Activated CD4-positive, alpha-beta T cell treated with anti-CD3 and anti-CD28 coated beads, Interleukin-2, amount 10 ng/mL, durations not matched to agents 7 days and 5 days (primary cell): ENCODE data around the gene PINK1. TPM values are rescaled to one million over a fixed set of nuclear protein-coding genes. Genes with fewer than 3 reads are reported as not detected.

Source experiments
- CTCF ChIA-PET: fragments of 350-600 bp; sonication (Branson Sonifier 250); formaldehyde crosslinking; loops from one replicate; lab custom pipeline; 2021; ENCODE audit warnings: antibody characterized with exemption; lab: Charles Lee
- POLR2A ChIA-PET: fragments of 350-600 bp; sonication (Branson Sonifier 250); formaldehyde crosslinking; loops from one replicate; lab custom pipeline; 2021; ENCODE audit warnings: antibody characterized with exemption; lab: Charles Lee
- DNase-seq: peaks from one replicate; pipeline ENCODE4 v3.0.0-alpha.2; 2020
- H3K27ac Mint-ChIP-seq: one replicate; pipeline ENCODE4 v1.8.0; 2021; ENCODE audit warnings: mild to moderate bottlenecking, moderate library complexity, mixed read lengths
- H3K27me3 Mint-ChIP-seq: one replicate; pipeline ENCODE4 v1.8.0; 2021; ENCODE audit warnings: mixed read lengths
- H3K36me3 Mint-ChIP-seq: one replicate; pipeline ENCODE4 v1.8.0; 2021; ENCODE audit warnings: low read depth, mixed read lengths
- H3K4me1 Mint-ChIP-seq: one replicate; pipeline ENCODE4 v1.8.0; 2021; ENCODE audit warnings: mixed read lengths
- H3K4me3 Mint-ChIP-seq: one replicate; pipeline ENCODE4 v1.8.0; 2021; ENCODE audit warnings: mild to moderate bottlenecking, moderate library complexity, mixed read lengths
- H3K9me3 Mint-ChIP-seq: one replicate; pipeline ENCODE4 v1.8.0; 2021; ENCODE audit warnings: mixed read lengths
- total RNA-seq, 2 experiments: library from RNA; stranded (reverse); gene quantifications; one replicate each; pipeline ENCODE4 v1.2.3, GENCODE V29; 2021

Gene PINK1
- 1 to 10 TPM; 3.1 to 4.1 TPM for total RNA-seq

- ChIA-PET POLR2A (no interaction called here), CTCF (interaction anchor here (0.7 to 1.5 kb wide), 12 partner anchors 9 to 381 kb away, joined by 3 to 8 read pairs (median 4); no protein-coding TSS in a partner anchor)
- peak within 1 kb of the TSS; percentile 68 for H3K27ac Mint-ChIP-seq
- peaks cover 2% of the 10 kb centered on the region for H3K27me3 Mint-ChIP-seq
- peak within 1 kb of the TSS; percentile 76 for H3K4me3 Mint-ChIP-seq
- H3K4me1 Mint-ChIP-seq, result peaks cover 10% of the 10 kb centered on the region
- H3K9me3 Mint-ChIP-seq, result no peaks in the 10 kb centered on the region
- H3K36me3 Mint-ChIP-seq, result no peaks in the 10 kb centered on the region
- peak; percentile 82 for DNase-seq
These were observed at the start of gene PINK1 for GRCh38 chr1:20633190-20634064. Gene PINK1 (plus strand): TSS chr1:20633458. CDS start chr1:20633549, 91 bp downstream.

- no peak overlapping the region for H3K4me3 Mint-ChIP-seq
- H3K27me3 Mint-ChIP-seq, result peaks cover 31% of the 10 kb centered on the region
- POLR2A ChIA-PET, result no interaction called here
- H3K4me1 Mint-ChIP-seq, result peaks cover 13% of the 10 kb centered on the region
- CTCF ChIA-PET, result interaction anchor here (0.9 kb wide), 1 partner anchor 42 kb away, joined by 3 read pairs; no protein-coding TSS in a partner anchor
- no peaks in the 10 kb centered on the region for H3K9me3 Mint-ChIP-seq
- no peaks in the 10 kb centered on the region for H3K36me3 Mint-ChIP-seq
- DNase-seq, result no peak
- H3K27ac Mint-ChIP-seq, result no peak overlapping the region
These were observed 48.4 kb upstream of the PINK1 start for GRCh38 chr1:20584890-20585289.

GRCh38 chr1:20586953-20587660 is 46.2 kb upstream of the PINK1 start:
- Mint-ChIP-seq H3K4me1 (peaks cover 13% of the 10 kb centered on the region), H3K9me3 (no peaks in the 10 kb centered on the region), H3K27me3 (peaks cover 44% of the 10 kb centered on the region), H3K4me3 (no peak overlapping the region), H3K36me3 (no peaks in the 10 kb centered on the region), H3K27ac (no peak overlapping the region)
- ChIA-PET POLR2A (no interaction called here), CTCF (interaction anchor here (1.0 kb wide), 1 partner anchor 29 kb away, joined by 3 read pairs; no protein-coding TSS in a partner anchor)
- DNase-seq, result no peak

GRCh38 chr1:20587661-20588053 is 45.6 kb upstream of the PINK1 start:
- Mint-ChIP-seq H3K27ac (no peak overlapping the region), H3K4me1 (peaks cover 13% of the 10 kb centered on the region), H3K27me3 (peaks cover 44% of the 10 kb centered on the region), H3K9me3 (no peaks in the 10 kb centered on the region), H3K36me3 (no peaks in the 10 kb centered on the region), H3K4me3 (no peak overlapping the region)
- POLR2A ChIA-PET, result no interaction called here
- no peak for DNase-seq
- CTCF ChIA-PET, result no interaction called here

- DNase-seq, result no peak
- no peaks in the 10 kb centered on the region for H3K9me3 Mint-ChIP-seq
- H3K27ac Mint-ChIP-seq, result no peak within 1 kb of the TSS
- ChIA-PET CTCF (interaction anchor here (0.6 kb wide), 1 partner anchor 32 kb away, joined by 5 read pairs; no protein-coding TSS in a partner anchor), POLR2A (no interaction called here)
- H3K4me1 Mint-ChIP-seq, result peaks cover 13% of the 10 kb centered on the region
- peaks cover 44% of the 10 kb centered on the region for H3K27me3 Mint-ChIP-seq
- no peak within 1 kb of the TSS for H3K4me3 Mint-ChIP-seq
- no peaks in the 10 kb centered on the region for H3K36me3 Mint-ChIP-seq
These were observed 44.5 kb upstream of the PINK1 start, which contains the start of gene CDA for GRCh38 chr1:20588634-20589225. Gene CDA (plus strand): TSS chr1:20589097. CDS start chr1:20589130, 33 bp downstream.

- Mint-ChIP-seq H3K9me3 (no peaks in the 10 kb centered on the region), H3K36me3 (no peaks in the 10 kb centered on the region), H3K4me1 (peaks cover 13% of the 10 kb centered on the region), H3K27ac (no peak overlapping the region), H3K27me3 (peaks cover 41% of the 10 kb centered on the region), H3K4me3 (no peak overlapping the region)
- no peak for DNase-seq
- CTCF ChIA-PET, result no interaction called here
- POLR2A ChIA-PET, result no interaction called here
These were observed 43.7 kb upstream of the PINK1 start for GRCh38 chr1:20589331-20590278.

GRCh38 chr1:20590306-20590777 is 42.9 kb upstream of the PINK1 start:
- Mint-ChIP-seq H3K4me3 (no peak overlapping the region), H3K27me3 (peaks cover 36% of the 10 kb centered on the region), H3K27ac (no peak overlapping the region), H3K9me3 (no peaks in the 10 kb centered on the region), H3K4me1 (peaks cover 13% of the 10 kb centered on the region), H3K36me3 (no peaks in the 10 kb centered on the region)
- DNase-seq, result no peak
- ChIA-PET POLR2A (no interaction called here), CTCF (no interaction called here)

- no peaks in the 10 kb centered on the region for H3K9me3 Mint-ChIP-seq
- no peak overlapping the region for H3K27ac Mint-ChIP-seq
- ChIA-PET POLR2A (no interaction called here), CTCF (interaction anchor here (0.6 kb wide), 1 partner anchor 20 kb away, joined by 4 read pairs; no protein-coding TSS in a partner anchor)
- no peak overlapping the region for H3K4me3 Mint-ChIP-seq
- H3K36me3 Mint-ChIP-seq, result no peaks in the 10 kb centered on the region
- H3K27me3 Mint-ChIP-seq, result peaks cover 24% of the 10 kb centered on the region
- peaks cover 10% of the 10 kb centered on the region for H3K4me1 Mint-ChIP-seq
- no peak for DNase-seq
These were observed 39.5 kb upstream of the PINK1 start for GRCh38 chr1:20593756-20594155.

GRCh38 chr1:20594746-20595145 is 38.5 kb upstream of the PINK1 start:
- Mint-ChIP-seq H3K9me3 (no peaks in the 10 kb centered on the region), H3K27me3 (peaks cover 14% of the 10 kb centered on the region), H3K4me1 (peaks cover under 1% of the 10 kb centered on the region), H3K27ac (no peak overlapping the region), H3K4me3 (no peak overlapping the region), H3K36me3 (no peaks in the 10 kb centered on the region)
- ChIA-PET POLR2A (no interaction called here), CTCF (interaction anchor here (1.3 kb wide), 1 partner anchor 38 kb away, joined by 4 read pairs; no protein-coding TSS in a partner anchor)
- no peak for DNase-seq

GRCh38 chr1:20596106-20596505 is 37.2 kb upstream of the PINK1 start:
- Mint-ChIP-seq H3K27me3 (peaks cover 5% of the 10 kb centered on the region), H3K9me3 (no peaks in the 10 kb centered on the region), H3K4me1 (no peaks in the 10 kb centered on the region), H3K36me3 (no peaks in the 10 kb centered on the region), H3K4me3 (no peak overlapping the region), H3K27ac (no peak overlapping the region)
- ChIA-PET CTCF (interaction anchor here (1.1 kb wide), 1 partner anchor 38 kb away, joined by 4 read pairs; no protein-coding TSS in a partner anchor), POLR2A (no interaction called here)
- no peak for DNase-seq

GRCh38 chr1:20597650-20598049 is 35.6 kb upstream of the PINK1 start:
- ChIA-PET POLR2A (no interaction called here), CTCF (no interaction called here)
- no peaks in the 10 kb centered on the region for H3K36me3 Mint-ChIP-seq
- no peak for DNase-seq
- H3K9me3 Mint-ChIP-seq, result no peaks in the 10 kb centered on the region
- no peak overlapping the region for H3K4me3 Mint-ChIP-seq
- no peaks in the 10 kb centered on the region for H3K27me3 Mint-ChIP-seq
- no peaks in the 10 kb centered on the region for H3K4me1 Mint-ChIP-seq
- no peak overlapping the region for H3K27ac Mint-ChIP-seq
